Activated B cell treated with CpG ODN at 0.5 μM for 24 hours (primary cell): Measurements from ENCODE around the gene BMX. TPM values are rescaled to one million over a fixed set of nuclear protein-coding genes. Genes with fewer than 3 reads are reported as not detected.

Experiments used
- ATAC-seq: fragments of 200-7000 bp; cut with Tn5 transposase; one replicate; pipeline ENCODE4 v1.10.0; 2021; ENCODE audit warnings: low read depth, mild to moderate bottlenecking, moderate library complexity
- CTCF ChIA-PET: fragments of 350-600 bp; sonication (Branson Sonifier 250); formaldehyde crosslinking; loops from one replicate; lab custom pipeline; 2021; ENCODE audit warnings: antibody characterized with exemption; lab: Charles Lee
- POLR2A ChIA-PET: fragments of 350-600 bp; sonication (Branson Sonifier 250); formaldehyde crosslinking; loops from one replicate; lab custom pipeline; 2021; ENCODE audit warnings: antibody characterized with exemption; lab: Charles Lee
- DNase-seq: peaks from one replicate; pipeline ENCODE4 v3.0.0; 2022
- H3K27ac Mint-ChIP-seq: one replicate; pipeline ENCODE4 v1.8.0; 2020; ENCODE audit warnings: mixed read lengths
- H3K27me3 Mint-ChIP-seq: one replicate; pipeline ENCODE4 v1.8.0; 2021; ENCODE audit warnings: mixed read lengths
- H3K36me3 Mint-ChIP-seq: one replicate; pipeline ENCODE4 v1.8.0; 2021; ENCODE audit warnings: low read depth, mixed read lengths
- H3K4me1 Mint-ChIP-seq: one replicate; pipeline ENCODE4 v1.8.0; 2021; ENCODE audit warnings: mixed read lengths
- H3K4me3 Mint-ChIP-seq: one replicate; pipeline ENCODE4 v1.8.0; 2020; ENCODE audit warnings: mild to moderate bottlenecking, mixed read lengths
- H3K9me3 Mint-ChIP-seq: one replicate; pipeline ENCODE4 v1.8.0; 2020; ENCODE audit warnings: mixed read lengths
- intact Hi-C: fragments of 100-400 bp; cut with micrococcal nuclease; formaldehyde crosslinking; loops from one replicate; pipeline ENCODE4 v1.15.1; 2024
- total RNA-seq: library from RNA; stranded (reverse); gene quantifications from 2 replicates; pipeline ENCODE4 v1.2.3, GENCODE V29; 2022
- TF ChIP-seq, protein P1 (sequence below): fragments of 200-600 bp; IDR thresholded peaks from one replicate; pipeline ENCODE4 v1.8.0; 2022; ENCODE audit warnings: antibody characterized with exemption, mild to moderate bottlenecking

Gene BMX
- total RNA-seq, 1 donor from 2014 or later = not detected

DNA sequence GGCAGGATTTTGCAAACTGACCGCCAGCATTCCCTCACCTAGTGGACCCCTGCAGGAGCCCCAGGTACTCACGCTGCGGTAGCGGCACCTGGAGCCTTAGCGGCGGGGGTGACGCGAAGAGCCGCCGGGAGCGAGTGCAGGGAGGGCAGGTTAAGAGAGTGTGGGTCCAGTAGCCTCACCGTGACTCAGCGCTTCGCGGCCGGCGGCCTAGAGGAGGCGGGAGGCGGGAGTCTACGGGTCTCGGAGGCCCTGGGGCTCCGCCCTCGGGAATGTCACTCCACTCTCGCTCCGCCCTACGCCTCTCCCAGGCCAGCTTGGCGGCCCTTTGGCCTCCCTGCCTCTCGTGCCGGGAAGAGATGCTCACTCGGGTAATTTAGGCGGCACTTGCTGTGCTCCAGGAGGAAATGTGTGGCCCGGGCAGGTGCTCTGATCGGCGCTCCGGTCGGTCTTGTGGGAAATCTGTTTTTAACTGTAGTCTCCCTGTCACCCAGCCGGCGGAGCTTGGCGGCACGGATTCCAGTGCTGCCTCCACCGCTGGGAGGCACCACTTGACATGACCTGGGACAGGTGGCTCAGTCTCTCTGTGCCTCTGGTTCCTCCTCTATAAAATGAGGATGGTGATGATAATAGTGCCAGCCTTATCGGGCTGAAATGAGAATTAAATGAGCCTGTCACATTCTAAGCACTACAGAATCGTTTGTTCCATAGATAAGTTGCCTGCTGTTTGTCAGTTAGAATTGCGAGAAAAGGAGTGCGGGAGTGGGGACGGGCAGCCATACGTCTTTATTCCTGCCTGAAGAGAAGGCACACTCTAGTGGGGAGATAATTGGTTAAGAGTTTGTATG, 7.3 kb upstream of the BMX start, which contains the start of gene PIR:
Gene PIR (minus strand): TSS at position 216 of the 845 bp plus-strand sequence. CDS start 2,076 bp downstream, outside the sequence.
- intact Hi-C loops = loop anchor here (10.0 kb wide), 1 partner anchor 181 kb away; no protein-coding TSS in a partner anchor
- ATAC-seq (peak; percentile 84), DNase-seq (peak; percentile 19)
- H3K4me3 Mint-ChIP-seq = peak within 1 kb of the TSS; percentile 83
- H3K27ac Mint-ChIP-seq = peak within 1 kb of the TSS; percentile 25
- H3K36me3 Mint-ChIP-seq = no peaks in the 10 kb centered on the region
- ChIA-PET POLR2A (no interaction called here), CTCF (no interaction called here)
- TF ChIP-seq, protein P1, sequence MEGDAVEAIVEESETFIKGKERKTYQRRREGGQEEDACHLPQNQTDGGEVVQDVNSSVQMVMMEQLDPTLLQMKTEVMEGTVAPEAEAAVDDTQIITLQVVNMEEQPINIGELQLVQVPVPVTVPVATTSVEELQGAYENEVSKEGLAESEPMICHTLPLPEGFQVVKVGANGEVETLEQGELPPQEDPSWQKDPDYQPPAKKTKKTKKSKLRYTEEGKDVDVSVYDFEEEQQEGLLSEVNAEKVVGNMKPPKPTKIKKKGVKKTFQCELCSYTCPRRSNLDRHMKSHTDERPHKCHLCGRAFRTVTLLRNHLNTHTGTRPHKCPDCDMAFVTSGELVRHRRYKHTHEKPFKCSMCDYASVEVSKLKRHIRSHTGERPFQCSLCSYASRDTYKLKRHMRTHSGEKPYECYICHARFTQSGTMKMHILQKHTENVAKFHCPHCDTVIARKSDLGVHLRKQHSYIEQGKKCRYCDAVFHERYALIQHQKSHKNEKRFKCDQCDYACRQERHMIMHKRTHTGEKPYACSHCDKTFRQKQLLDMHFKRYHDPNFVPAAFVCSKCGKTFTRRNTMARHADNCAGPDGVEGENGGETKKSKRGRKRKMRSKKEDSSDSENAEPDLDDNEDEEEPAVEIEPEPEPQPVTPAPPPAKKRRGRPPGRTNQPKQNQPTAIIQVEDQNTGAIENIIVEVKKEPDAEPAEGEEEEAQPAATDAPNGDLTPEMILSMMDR = no peak
- H3K27me3 Mint-ChIP-seq = peaks cover 5% of the 10 kb centered on the region
- peaks cover 8% of the 10 kb centered on the region for H3K4me1 Mint-ChIP-seq
- H3K9me3 Mint-ChIP-seq = no peaks in the 10 kb centered on the region

DNA sequence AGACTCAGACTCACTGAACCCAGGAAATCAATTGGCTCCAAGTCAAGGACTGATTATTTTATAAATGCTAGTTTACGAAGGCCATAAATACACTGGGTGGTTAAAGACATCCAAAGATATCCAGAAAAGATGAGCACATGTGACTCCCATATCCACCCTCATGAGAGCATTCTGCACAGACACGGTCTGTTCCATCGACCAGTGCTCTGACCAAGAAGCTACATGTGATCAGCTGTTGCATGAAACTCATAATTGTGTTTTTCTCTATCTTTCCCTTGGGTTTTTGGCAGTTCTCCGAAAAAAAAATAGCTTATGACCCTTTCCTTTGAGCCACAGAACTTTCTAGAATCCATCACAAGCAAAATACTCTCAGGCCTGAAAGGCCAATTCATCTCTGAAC, 4.8 kb upstream of the BMX start:
- no peak overlapping the region for H3K27ac Mint-ChIP-seq
- ATAC-seq (no peak), DNase-seq (no peak)
- POLR2A ChIA-PET = no interaction called here
- H3K4me3 Mint-ChIP-seq = no peak overlapping the region
- H3K9me3 Mint-ChIP-seq = no peaks in the 10 kb centered on the region
- no peaks in the 10 kb centered on the region for H3K36me3 Mint-ChIP-seq
- intact Hi-C loops = loop anchor here (10.0 kb wide), 1 partner anchor 179 kb away; no protein-coding TSS in a partner anchor
- CTCF ChIA-PET = no interaction called here
- TF ChIP-seq, protein P1 = no peak
- peaks cover 7% of the 10 kb centered on the region for H3K27me3 Mint-ChIP-seq
- peaks cover 8% of the 10 kb centered on the region for H3K4me1 Mint-ChIP-seq

DNA sequence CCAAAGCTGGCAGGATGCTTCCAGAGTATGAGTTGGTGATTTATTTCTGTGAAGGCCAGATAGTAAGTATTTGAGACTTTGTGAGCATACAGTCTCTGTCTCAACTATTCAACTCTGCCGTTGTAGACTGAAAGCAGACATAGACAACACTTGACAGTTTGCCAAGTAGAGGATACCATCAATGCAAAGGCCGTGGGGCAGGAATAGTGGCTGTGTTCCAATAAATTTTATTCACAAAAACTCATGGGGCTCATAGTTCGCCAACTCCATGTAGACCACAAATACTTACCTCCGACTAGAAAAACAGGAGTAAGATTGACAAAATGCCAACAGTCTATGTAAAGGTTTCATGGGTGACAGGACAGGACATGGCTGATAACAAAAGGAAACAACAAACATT, 3.8 kb upstream of the BMX start:
- intact Hi-C loops = loop anchor here (10.0 kb wide), 1 partner anchor 178 kb away; no protein-coding TSS in a partner anchor
- Mint-ChIP-seq H3K4me1 (peaks cover 8% of the 10 kb centered on the region), H3K9me3 (no peaks in the 10 kb centered on the region), H3K4me3 (no peak overlapping the region), H3K27me3 (peaks cover 7% of the 10 kb centered on the region), H3K36me3 (no peaks in the 10 kb centered on the region), H3K27ac (no peak overlapping the region)
- DNase-seq (no peak), ATAC-seq (no peak)
- TF ChIP-seq, protein P1 = no peak
- POLR2A ChIA-PET = no interaction called here
- CTCF ChIA-PET = no interaction called here

DNA sequence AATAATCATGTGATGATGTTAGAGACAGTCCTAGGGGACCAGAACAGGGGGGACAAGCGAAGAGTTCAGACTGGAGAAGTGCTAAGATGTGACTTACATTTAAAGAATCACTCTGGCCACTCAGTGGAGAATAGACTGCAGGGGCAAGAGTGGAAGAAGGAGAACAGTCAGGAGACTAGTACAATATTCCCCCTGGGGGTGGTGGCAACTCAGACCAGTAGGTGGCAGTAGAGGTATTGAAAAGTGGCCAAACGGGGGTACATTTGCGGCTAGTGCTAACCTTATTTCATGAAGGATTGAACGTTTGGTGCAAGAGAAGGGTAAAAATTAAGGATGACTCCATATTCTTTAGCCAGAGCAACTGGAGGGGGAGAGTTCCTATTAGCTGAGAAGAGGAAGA, 2.7 kb upstream of the BMX start:
- ATAC-seq (no peak), DNase-seq (no peak)
- POLR2A ChIA-PET = no interaction called here
- intact Hi-C loops = loop anchor here (1.0 to 10.0 kb wide), 3 partner anchors 177 to 1197 kb away; no protein-coding TSS in a partner anchor
- Mint-ChIP-seq H3K9me3 (no peaks in the 10 kb centered on the region), H3K27me3 (peaks cover 11% of the 10 kb centered on the region), H3K4me1 (peaks cover 8% of the 10 kb centered on the region), H3K4me3 (no peak overlapping the region), H3K36me3 (no peaks in the 10 kb centered on the region), H3K27ac (no peak overlapping the region)
- TF ChIP-seq, protein P1 = no peak
- CTCF ChIA-PET = interaction anchor here (0.8 kb wide), 1 partner anchor 1197 kb away, joined by 3 read pairs; no protein-coding TSS in a partner anchor

DNA sequence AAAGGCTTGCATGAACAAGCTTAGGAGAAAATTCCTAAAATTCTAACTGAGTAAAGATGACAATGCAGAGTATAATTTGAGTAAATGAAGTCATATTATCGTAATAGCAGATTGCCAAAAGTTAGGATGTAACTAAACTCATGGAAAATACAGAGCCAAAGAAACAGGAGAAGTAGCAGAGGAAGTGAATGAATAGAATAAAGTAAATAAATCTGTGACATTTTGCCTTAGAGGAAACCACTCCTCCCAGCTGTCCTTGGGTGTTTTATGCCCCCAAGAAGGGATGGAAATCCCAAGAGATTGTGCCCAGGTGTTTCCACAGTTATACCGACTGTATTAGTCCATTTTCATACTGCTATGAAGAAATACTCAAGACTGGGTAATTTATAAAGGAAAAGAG, 1.9 kb upstream of the BMX start:
- Mint-ChIP-seq H3K4me3 (no peak overlapping the region), H3K9me3 (no peaks in the 10 kb centered on the region), H3K27ac (no peak overlapping the region), H3K36me3 (no peaks in the 10 kb centered on the region), H3K27me3 (peaks cover 7% of the 10 kb centered on the region), H3K4me1 (peaks cover 2% of the 10 kb centered on the region)
- ChIA-PET POLR2A (no interaction called here), CTCF (interaction anchor here (0.8 kb wide), 1 partner anchor 1196 kb away, joined by 3 read pairs; no protein-coding TSS in a partner anchor)
- ATAC-seq (no peak), DNase-seq (no peak)
- intact Hi-C loops = loop anchor here (1.0 to 10.0 kb wide), 3 partner anchors 176 to 1196 kb away; no protein-coding TSS in a partner anchor
- TF ChIP-seq, protein P1 = no peak
